Measurements from ENCODE around the gene GALNT2.

Gene GALNT2

DNA sequence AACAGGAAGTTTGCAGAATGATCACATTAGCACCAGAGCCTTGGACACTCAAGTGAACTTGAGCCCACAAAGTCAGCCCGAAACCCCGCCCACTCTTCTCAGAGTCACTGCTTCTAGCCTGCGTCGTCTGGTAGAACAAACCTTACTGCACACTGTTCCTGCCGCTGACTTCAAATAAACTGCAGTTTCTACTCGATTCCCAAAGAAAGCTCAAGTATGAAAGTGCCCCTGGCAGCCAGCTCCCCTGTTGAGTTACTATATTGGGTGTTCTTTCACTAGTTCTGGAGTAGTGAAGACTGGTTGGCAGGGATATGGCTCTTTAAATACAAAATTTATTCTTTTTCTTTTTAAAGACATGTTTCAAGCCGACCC, 164.7 kb downstream of the GALNT2 start:
- no peak for DNase-seq (ENCODE audit: low read depth in 2 of 2)

DNA sequence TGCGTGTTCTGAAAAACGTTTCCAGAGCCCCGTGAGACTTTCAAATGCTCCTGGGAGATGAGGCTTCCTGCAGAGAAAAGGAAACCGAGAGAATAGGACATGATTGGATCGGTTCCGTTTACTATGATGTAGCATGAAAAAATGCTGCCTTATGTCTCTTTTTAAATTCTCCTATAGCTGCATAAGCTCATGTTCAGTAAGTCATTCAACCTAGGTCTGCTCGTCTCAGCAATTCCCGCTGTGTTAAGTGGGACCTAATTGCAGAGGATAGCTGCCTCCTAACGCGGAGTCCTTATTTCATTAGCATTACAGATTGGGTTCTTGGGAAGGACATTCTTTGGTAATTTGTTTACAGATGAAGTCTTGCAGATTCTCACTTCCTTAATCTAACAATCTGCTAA, 165.3 kb downstream of the GALNT2 start:
- no peak for DNase-seq (ENCODE audit: low read depth in 2 of 2)

DNA sequence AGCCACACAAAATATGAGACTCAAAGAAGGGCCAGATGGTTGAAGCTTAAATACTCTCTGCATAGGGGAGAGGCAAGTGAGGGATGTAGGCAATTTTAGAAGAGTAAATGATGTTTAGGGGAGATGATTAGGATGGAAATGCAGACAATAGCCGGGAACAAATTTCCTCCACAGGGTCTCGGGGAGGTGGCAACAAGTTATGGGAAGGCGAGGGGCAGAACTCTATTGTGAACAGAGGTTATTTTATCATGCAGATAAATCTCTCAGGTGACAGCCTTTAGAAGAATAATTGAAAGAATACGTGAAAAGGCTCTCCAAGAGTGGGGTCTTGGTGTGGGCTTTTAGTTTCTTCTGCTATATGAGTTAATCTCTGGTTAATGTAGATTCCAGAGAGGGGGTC, 166.7 kb downstream of the GALNT2 start:
- DNase-seq (ENCODE audit: low read depth in 2 of 2), result no peak

DNA sequence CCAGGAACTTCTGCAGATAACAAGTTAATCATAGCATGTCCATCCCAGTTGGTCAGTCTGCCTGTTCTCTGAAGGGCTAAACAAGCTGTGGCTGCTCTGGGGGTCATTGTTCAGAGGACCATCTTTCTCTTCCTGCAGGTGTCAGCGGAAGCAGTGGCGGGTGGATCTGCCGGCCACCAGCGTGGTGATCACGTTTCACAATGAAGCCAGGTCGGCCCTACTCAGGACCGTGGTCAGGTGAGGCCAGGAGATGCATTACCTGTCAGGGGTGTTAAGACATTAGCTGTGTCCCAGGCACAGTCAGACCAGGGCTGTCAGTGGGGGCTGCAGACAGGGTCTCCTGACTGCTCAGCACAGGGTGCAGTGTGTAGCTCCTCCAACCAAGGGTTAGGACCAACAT, 168.8 kb downstream of the GALNT2 start:
- no peak for DNase-seq (ENCODE audit: low read depth in 2 of 2)

DNA sequence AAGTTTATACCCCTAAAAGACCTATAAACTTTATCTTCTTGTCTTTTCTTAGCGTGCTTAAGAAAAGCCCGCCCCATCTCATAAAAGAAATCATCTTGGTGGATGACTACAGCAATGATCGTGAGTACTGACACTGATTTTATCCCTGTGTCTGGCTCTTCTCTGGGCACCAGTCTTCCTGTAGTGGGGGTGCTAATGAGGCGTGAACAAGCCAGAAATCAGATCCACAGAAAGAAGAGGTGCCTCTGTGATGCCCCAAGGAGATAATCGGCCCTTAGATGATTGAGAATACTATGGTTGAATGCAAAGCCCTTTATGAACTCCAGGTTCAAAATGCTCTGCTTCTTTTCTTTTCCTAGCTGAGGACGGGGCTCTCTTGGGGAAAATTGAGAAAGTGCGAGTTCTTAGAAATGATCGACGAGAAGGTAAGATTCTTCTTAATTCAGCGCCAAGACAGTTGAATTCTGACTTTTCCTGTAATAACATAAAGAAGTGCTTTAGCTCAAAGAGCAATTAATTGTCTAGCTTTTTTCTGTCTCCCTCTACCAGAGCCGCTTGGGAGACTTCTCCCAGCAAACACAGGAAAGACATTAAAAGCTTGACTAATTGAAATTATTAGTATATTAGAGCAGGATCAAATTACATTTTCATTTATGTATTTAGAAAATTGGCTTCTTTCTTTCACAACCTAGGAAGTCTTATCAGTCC, 169.4 kb downstream of the GALNT2 start:
- no peak for DNase-seq (ENCODE audit: low read depth in 2 of 2)

DNA sequence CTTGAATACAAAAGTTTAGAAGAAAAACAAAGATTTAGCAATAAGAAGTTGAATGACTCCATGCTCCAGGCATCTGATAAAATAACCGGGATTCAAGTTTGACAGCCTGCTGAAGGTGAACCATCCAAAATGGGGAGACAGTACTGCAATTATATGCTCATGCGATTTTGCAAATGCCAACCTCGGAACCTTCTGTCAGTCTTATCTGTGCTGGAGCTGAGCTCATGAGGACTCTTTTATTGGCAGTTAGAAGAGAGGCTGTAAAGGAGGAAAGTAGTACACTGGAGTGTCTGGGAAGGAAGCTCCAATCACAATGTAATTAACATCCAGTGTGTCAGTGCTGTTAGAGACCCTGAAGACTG, 170.0 kb downstream of the GALNT2 start:
- DNase-seq (ENCODE audit: low read depth in 2 of 2), result no peak

DNA sequence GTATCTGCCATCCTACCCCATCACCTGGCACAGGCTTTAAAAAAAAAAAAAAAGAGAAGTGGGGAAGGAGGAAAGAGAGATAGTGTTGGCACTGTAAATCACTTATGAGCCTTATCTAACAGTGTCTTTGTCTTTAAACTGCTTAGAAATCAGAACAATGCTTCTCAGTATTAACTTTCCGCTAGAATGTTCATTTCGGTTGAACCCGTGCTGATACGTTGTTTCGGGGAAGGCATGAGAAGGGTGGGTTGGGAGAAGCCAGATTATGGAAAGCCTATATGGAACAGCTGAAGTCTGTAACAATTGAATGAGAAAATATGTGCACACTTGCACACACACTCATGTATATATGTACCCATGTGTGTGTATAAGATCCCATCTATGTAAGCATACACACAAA, 170.8 kb downstream of the GALNT2 start:
- DNase-seq (ENCODE audit: low read depth in 2 of 2), result no peak

DNA sequence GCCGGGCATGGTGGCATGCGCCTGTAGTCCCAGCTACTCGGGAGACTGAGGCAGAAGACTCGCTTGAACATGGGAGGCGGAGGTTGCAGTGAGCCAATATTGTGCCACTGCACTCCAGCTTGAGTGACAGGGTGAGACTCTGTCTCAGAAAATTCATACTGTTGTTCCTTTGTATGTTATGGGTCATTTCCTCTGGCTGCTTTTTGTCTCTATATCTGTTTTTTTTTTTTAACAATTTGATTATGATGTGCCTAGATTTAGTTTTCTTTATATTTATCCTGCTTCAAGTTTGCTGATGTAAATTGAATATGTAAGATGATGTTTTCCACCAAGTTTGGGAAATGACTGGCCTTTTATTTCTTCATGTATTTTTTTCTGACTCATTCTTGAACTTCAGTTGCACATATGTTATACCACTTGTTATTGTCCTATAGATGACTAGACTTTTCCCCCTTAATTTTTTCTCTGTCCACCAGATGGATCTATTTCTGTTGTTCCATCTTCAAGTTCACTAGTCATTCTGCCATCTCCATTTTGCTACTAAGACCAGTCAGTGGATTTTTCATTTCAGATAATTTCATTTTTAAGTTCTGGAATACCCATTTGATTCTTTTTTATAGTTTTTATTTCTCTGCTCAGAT, 173.5 kb downstream of the GALNT2 start:
- no peak for DNase-seq (ENCODE audit: low read depth in 2 of 2)

DNA sequence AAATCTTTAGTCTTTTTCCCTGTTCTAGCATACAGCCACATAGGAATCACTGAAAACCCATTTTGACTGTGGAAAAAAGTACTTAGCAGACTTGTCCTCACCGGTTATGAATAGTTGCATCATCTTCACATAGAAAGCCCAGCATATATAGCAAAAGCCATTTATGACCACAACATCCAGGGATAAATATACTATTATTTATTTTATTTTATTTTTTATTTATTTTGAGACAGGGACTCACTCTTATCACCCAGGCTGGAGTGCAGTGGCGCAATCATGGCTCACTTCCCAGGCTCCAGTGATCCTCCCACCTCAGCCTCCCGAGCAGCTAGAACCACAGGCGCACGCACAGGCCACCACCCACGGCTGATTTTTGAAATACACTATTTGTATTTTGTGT, 175.3 kb downstream of the GALNT2 start:
- DNase-seq (ENCODE audit: low read depth in 2 of 2), result no peak

DNA sequence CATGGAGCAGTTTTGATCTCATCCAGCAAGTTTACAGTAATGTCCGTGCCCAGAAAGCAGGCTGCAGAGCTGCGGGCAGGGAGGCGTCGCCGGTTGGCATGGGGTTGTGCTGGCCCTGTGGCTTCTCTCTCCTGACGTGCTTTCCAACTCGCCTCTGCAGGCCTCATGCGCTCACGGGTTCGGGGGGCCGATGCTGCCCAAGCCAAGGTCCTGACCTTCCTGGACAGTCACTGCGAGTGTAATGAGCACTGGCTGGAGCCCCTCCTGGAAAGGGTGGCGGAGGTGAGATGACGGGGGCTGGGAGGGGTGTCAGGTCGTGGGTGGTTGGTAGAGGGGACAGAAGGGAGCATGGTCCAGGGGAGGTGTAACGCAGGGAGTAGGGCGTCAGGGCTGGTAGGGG, 176.1 kb downstream of the GALNT2 start:
- no peak for DNase-seq (ENCODE audit: low read depth in 2 of 2)

DNA sequence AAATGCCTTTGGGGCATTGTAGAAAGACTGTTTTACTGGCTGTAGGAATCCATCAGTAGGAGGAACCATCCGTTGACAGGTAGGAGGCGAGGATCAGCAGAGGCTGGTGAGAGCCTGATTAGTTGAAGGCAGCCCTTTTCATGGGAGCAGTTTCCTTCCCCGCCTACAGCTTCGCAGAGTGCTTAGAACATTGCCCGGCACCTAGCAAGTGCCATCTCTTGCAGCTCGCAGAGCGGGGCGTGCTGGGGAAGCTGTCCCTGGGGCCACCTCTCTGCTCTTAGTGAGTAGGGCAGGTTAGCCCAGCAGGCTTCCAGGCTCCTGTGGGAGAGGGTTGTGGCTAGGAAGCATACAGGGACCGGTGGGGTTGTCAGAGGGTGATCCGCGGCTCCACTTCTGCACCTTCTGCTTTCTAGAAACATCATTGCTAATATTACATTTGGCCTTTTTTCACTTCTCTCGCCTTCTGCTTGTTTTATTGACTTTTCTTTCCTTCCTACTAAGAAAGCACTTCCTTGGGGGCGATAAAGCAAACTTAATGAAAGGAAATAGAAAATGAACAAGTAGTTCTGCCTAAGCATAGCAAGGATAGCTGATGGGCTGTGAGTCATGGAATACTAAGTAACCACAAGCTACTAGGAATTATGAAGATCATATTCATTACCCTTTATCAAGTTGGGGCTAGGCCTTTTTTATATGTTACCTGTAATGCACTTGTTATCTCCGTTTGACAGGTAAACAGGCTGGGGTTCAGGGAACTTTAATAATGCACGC, 176.7 kb downstream of the GALNT2 start:
- DNase-seq (ENCODE audit: low read depth in 2 of 2), result no peak

DNA sequence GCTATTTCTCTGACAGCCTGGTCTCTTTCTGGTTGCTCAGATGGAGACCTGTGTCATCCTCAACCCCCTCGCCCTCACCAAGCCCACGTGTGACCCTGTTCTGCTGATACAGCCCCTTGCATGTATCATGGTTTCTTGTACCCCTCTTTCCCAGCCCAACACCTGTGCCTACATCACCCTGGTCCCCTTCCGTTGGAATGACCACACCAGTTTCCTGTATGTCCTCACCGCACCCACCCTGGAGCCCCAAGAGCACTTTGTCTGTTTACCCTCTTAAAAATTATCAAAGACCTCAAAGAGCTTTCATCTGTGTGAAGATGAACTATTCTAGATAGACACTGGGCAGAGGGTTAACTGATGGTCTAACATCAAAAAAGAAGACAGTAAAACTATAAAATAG, 179.5 kb downstream of the GALNT2 start:
- DNase-seq (ENCODE audit: low read depth in 2 of 2), result no peak

DNA sequence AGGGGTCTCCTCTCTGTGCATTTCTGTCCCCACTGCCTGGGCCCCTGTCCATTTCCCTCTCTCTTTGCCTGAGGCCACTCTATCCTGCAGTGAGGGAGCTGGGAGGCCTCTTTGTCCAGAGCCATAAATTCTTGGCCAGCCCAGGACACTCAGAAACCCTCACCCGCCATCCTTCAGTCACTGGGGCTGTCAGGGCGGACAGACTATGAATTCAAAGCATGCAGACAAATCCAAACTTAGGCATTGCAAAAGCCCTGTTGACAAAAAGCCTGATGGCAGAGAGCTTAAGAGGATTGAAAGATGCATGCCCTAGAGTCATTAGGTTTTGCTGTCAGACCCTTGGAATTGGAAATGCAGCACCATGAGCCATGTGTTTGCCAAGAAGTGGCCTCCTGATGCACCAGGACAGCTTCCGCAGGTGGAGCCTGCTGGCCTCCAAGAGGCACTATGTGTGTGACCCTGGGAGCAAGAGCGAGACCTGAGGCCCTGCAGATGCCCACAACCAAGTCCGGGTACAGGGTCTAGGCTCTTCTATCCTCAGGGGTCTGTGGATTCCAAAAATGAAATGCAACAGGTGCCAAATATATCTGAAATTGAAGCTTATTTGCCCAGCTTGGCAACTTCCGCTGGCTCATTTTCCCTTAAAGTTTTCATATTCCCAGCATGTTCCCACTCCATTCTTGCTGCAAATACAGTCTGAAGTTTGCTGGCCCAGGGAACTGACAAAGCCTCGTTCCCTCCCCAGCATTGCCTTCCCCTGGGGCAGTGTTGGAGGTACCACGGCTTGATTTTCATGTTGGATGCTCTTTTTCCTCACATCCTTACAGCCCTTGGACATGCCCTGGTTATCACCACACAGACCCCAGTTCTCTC, 181.2 kb downstream of the GALNT2 start:
- DNase-seq (ENCODE audit: low read depth in 2 of 2), result no peak

DNA sequence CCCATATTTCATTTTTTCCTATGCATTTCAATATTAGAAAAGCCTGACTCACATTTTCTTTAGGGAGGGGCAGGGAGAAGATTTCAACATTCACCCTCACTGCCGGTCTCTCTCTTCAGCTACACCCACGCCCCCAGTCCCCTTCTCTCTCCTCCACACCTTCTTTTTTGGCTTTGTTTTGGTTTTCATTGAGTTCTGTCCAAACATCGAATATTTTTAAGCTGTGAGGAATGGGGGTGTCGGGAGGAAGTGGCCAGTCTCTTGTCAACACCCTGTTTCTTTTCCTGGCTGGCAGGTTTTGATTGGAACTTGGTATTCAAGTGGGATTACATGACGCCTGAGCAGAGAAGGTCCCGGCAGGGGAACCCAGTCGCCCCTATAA, 181.8 kb downstream of the GALNT2 start:
- DNase-seq (ENCODE audit: low read depth in 2 of 2), result no peak

DNA sequence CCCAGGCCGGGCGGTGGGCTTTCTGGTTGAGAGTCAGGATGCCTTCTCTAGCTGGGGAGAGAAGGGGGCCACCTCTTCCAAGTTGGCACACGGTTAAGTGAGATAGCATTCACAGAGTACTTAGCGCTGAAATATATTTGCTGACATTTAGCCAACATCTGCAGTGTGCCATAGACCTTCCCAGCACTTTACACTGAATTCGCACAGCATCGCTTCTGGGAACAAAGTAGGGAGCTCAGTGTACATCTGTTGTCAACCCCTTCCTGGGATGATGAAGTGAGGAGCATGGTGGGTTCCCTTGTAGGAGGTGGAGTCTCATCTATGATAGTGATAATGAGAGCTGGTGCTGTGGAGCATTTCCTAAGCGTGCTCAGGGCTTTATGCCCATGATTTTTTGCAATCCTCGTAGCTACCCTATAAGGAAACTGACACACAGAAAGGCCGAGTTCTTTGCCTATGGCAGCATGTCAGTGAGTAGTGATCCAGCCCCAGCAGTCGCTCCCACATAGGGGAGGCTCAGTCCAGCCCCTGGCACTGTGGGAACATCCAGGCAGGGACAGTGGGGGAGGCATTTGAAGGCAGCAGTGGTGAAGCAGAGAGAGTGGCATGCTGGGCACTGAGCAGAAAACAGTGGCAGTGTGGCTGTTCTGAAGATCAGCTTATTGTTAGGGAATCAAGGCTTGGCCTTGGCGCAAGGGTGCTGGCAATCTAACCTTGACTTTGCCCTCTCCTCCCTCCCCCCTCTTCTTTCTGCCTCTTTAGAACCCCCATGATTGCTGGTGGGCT, 182.8 kb downstream of the GALNT2 start:
- no peak for DNase-seq (ENCODE audit: low read depth in 2 of 2)

DNA sequence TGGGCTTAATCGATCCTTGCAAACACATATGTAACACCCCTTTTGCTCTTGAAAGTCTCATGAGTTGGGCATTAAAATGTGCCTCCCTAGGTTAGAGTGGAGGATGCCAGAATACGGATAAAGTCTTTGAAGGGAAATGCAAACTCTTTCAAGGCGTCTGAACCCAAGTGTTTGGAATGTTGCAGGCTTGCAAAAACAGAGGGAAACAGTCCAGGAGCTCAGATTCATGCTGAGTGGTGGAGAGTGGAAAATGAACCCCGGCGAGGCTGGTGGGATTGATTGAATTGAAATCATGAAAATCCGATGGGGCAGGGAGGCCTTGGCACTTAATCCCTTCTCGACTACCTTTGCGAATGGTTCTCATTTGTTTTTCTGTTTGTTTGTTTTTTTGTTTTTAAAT, 183.6 kb downstream of the GALNT2 start:
- no peak for DNase-seq (ENCODE audit: low read depth in 2 of 2)

DNA sequence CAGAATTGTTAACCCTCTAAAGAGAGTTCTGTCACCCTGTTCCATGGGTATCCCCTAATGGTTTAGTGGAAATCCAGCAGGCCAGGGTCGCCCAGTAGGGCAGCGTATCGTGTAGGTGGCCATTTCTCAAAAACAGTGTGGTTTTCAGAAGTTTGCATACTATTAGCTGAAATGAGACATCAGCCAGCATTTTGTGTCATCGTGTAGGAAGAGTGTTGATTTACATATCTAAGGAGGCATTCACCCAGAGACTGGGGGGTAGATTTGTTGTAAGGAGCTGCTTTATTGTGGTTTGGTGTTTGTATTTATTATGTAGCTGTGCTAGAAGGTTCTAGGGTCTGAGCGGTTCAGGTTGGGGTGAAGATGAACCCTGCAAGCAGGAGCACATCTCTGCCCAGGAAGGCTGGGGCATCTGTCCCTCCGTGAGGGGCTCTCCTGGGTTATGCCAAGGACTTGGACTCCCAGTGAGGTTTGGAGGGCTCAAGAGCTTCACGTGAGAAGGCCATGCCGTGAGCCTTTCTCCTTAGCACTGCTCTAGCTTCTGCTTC, 184.7 kb downstream of the GALNT2 start:
- no peak for DNase-seq (ENCODE audit: low read depth in 2 of 2)

DNA sequence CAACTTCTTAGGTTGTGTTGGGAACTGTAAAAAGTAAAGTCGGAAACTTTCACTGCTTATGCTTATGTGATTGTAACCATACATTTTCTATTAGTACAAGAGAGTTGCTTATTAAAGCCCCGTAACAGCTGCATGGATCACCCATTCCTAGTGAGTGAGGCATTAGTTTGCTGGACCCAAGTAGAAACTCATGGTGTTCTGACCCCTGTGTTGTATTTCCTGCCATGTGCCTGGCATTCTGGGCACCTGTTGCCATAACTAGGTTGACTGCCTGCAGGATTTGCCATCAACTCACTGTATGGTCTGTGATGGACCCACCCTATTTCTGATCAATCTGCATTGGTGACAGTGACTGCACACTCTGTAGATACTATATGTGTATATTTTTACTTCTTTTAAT, 186.1 kb downstream of the GALNT2 start:
- no peak for DNase-seq (ENCODE audit: low read depth in 2 of 2)

DNA sequence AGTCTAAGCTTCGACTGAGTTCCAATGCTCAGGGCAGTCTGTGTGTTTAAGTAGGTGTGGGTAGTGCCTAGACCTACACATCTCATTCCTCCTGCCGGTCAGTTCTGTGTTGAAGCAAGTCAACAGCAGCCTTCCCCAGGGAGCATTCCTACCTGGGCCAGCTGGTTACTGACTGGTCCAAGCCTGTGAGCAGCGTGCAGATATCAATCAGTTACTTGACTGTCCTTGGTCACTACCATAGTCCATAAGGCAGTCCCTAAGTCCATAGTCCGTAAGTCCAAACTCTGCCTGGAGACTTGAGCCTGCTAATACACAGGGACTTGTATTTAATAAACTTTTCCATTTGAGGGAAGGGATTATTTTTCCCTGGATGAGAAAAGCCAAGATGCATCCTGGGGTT, 187.2 kb downstream of the GALNT2 start:
- DNase-seq (ENCODE audit: low read depth in 2 of 2), result no peak

DNA sequence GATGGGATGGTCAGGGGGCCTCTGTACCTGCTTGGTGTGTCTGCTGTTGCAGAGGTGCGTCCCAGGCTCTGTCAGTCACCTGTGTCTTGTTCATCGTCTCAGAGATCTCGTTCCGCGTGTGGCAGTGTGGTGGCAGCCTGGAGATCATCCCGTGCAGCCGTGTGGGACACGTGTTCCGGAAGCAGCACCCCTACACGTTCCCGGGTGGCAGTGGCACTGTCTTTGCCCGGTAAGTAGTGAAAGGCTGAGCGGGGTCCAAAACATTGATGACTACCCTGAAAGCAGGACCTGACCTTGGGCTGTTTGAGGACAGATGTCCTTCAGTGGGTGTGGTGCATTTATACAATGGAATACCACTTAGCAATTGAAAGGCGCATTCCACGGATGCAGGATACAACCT, 188.1 kb downstream of the GALNT2 start:
- DNase-seq (ENCODE audit: low read depth in 2 of 2), result no peak

DNA sequence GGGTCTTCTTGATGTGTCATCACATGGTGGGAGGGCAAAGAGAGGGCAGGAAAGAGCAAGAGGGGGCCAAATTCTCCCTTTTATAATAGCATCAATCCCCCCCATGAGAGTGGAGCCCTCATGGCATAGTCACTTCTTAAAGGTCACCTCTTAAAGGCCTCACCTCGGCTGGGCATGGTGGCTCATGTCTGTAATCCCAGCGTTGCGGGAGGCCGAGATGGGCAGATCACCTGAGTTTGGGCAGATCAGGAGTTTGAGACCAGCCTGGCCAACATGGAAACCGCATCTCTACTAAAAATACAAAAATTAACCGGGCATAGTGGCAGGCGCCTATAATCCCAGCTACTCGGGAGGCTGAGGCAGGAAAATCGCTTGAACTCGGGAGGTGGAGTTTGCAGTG, 189.0 kb downstream of the GALNT2 start:
- DNase-seq (ENCODE audit: low read depth in 2 of 2), result no peak
